Ovary (tissue), 9 donors: Measurements from ENCODE around the gene BTBD8. TPM values are rescaled to one million over a fixed set of nuclear protein-coding genes. Genes with fewer than 3 reads are reported as not detected.

Source experiments
- DNase-seq, 5 donors: peaks; one replicate each; pipeline ENCODE4 v3.0.0-alpha.2; 2019 to 2020
- H3K27ac ChIP-seq, 2 donors: fragments of 200-600 bp; one replicate each; pipeline versions ENCODE4 v1.5.1 to v1.8.0; 2019 to 2022
- H3K27me3 ChIP-seq: fragments of 200-600 bp; one replicate; pipeline ENCODE4 v1.8.0; 2022
- H3K36me3 ChIP-seq: fragments of 200-600 bp; sonication (generic); one replicate; pipeline ENCODE4 v1.5.1; 2019
- H3K4me1 ChIP-seq: one replicate; pipeline ENCODE4 v1.8.1; 2013; ENCODE audit warnings: mild to moderate bottlenecking, moderate library complexity; ENCODE audit not compliant: insufficient read depth
- H3K4me3 ChIP-seq: fragments of 200-600 bp; sonication (generic); one replicate; pipeline ENCODE4 v1.5.1; 2017
- H3K9me3 ChIP-seq, 2 donors: fragments of 200-600 bp in 1 of 2; sonication (generic) in 1 of 2; one replicate each; pipeline versions ENCODE4 v1.5.1 to v1.8.1; 2013 to 2019; ENCODE audit warnings: mild to moderate bottlenecking in 1 of 2, moderate library complexity in 1 of 2
- CTCF ChIP-seq, 3 donors: fragments of 450-650 bp in 2 of 3; fragments of 200-600 bp in 1 of 3; IDR thresholded peaks; one replicate each; pipeline versions ENCODE4 v1.5.1 to v1.8.0; 2016 to 2022; ENCODE audit warnings: antibody characterized with exemption in 3 of 3, mild to moderate bottlenecking in 1 of 3
- EP300 ChIP-seq: sonication (generic); formaldehyde crosslinking; IDR thresholded peaks from one replicate; pipeline ENCODE4 v1.6.1; 2017; ENCODE audit warnings: antibody characterized with exemption
- POLR2A ChIP-seq: fragments of 450-650 bp; IDR thresholded peaks from one replicate; pipeline ENCODE4 v1.6.1; 2017; ENCODE audit warnings: antibody characterized with exemption, mild to moderate bottlenecking, moderate library complexity
- WGBS, 3 donors: extraction: QIAGEN DNeasy Blood & Tissue Kit in 1 of 3; methylation state at CpG; one replicate each; pipeline versions ENCODE4 v1.1.5 to v1.1.7; 2013 to 2017; 5-methylcytosine and 5-hydroxymethylcytosine counted together
- intact Hi-C, 4 donors: fragments of 100-400 bp; cut with DNase I; formaldehyde crosslinking; loops; one replicate each; pipeline versions ENCODE4 v1.11.0 to v1.15.1; 2022 to 2023
- polyA plus RNA-seq, 2 donors: library from polyadenylated mRNA; stranded (reverse); fragments of 200-250 nt in 1 of 2; fragments of 350-450 nt in 1 of 2; fragmentation: Illumina TruSeq in 1 of 2; extraction: RNeasy Lipid Tissue Mini Kit (QIAGEN cat#74804) in 1 of 2; gene quantifications; one replicate each; pipeline ENCODE4 v1.2.3, GENCODE V29; 2013 to 2014
- total RNA-seq, 7 donors: library from RNA; depleted of rRNA in 2 of 7; stranded (reverse); fragments of >200 nt in 2 of 7; fragmentation: NEBNext Ultra II Directional in 3 of 7; extraction: Animal tissue kit (Norgen Biotek cat#: 25700) in 3 of 7; gene quantifications; one replicate each; pipeline versions ENCODE4 v1.1.0 to v1.2.4, GENCODE V29; 2016 to 2023
- donor health status: DM: no; HTN: no; CAD: no; lungs with moderate emphysema.
- donor health status: DM: no; HTN: no; CAD: no.
- donor health status: Bipolar disorder and iron deficiency.
- donor health status: DM: yes; HTN: yes; CAD: no.
- donor health status: DM: no; HTN: no; CAD: no.
- donor health status: DM: yes; HTN: yes; CAD: no.

Gene BTBD8
- total and polyA plus RNA-seq, 9 donors, result 2.0 to 7.7 (median 4.7) TPM

DNA sequence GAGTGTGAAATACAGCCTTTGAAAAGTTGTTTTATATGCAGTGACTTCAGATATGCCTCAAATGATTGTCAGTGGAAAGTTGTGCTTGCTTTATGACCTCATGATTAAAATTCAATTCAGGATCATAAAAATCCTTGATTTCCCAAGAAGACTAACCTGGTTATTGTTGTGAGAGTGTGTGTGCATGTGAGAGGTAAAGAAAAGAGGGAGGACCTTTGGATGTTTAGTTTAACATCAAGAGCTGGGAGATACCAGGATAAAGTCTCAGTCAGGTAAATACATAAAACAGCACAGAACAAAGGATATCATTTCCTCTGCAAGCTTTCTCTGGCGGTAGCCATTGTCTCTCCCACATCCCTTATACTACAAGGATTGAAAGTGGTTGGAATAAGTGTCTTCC lies 14.4 kb downstream of the BTBD8 start:
- TF ChIP-seq CTCF (IDR thresholded peaks at IDR 0.05) (no peak), POLR2A (no peak), EP300 (no peak)
- Histone ChIP-seq H3K4me1 (no peaks in the 10 kb centered on the region), H3K9me3 (no peaks in the 10 kb centered on the region), H3K27me3 (no peaks in the 10 kb centered on the region), H3K36me3 (no peaks in the 10 kb centered on the region), H3K27ac (no peak overlapping the region), H3K4me3 (no peak overlapping the region)
- WGBS, 3 donors, result 88 to 96% (median 92%) methylated on average over 1 of the region's 1 CpG
- no peak for DNase-seq
- intact Hi-C loops, result no loop called here

GRCh38 chr1:92095874-92096273 lies 15.7 kb downstream of the BTBD8 start:
- no peak for TF ChIP-seq CTCF (IDR thresholded peaks at IDR 0.05)
- TF ChIP-seq EP300, result no peak
- TF ChIP-seq POLR2A, result no peak
- no peaks in the 10 kb centered on the region for H3K27me3 ChIP-seq
- intact Hi-C loops, result no loop called here
- no peak for DNase-seq
- no peak overlapping the region for H3K27ac ChIP-seq
- no peaks in the 10 kb centered on the region for H3K36me3 ChIP-seq
- WGBS, 3 donors, result 97 to 98% (median 97%) methylated on average over 5 of the region's 5 CpGs
- no peak overlapping the region for H3K4me3 ChIP-seq
- H3K4me1 ChIP-seq, result no peaks in the 10 kb centered on the region
- no peaks in the 10 kb centered on the region for H3K9me3 ChIP-seq

GRCh38 chr1:92096317-92096716 lies 16.2 kb downstream of the BTBD8 start:
- no peak for DNase-seq
- H3K4me3 ChIP-seq, result no peak overlapping the region
- intact Hi-C loops, result no loop called here
- no peaks in the 10 kb centered on the region for H3K36me3 ChIP-seq
- H3K27me3 ChIP-seq, result no peaks in the 10 kb centered on the region
- no peak overlapping the region for H3K27ac ChIP-seq
- no peaks in the 10 kb centered on the region for H3K4me1 ChIP-seq
- H3K9me3 ChIP-seq, result no peaks in the 10 kb centered on the region
- no peak for TF ChIP-seq POLR2A
- TF ChIP-seq EP300, result no peak
- no peak for TF ChIP-seq CTCF (IDR thresholded peaks at IDR 0.05)

- TF ChIP-seq POLR2A, result no peak
- no peak for TF ChIP-seq CTCF (IDR thresholded peaks at IDR 0.05)
- TF ChIP-seq EP300, result no peak
- no peaks in the 10 kb centered on the region for H3K36me3 ChIP-seq
- H3K4me3 ChIP-seq, result no peak overlapping the region
- 80 to 81% (median 81%) methylated on average over 3 of the region's 3 CpGs for WGBS, 3 donors
- H3K9me3 ChIP-seq, result no peaks in the 10 kb centered on the region
- intact Hi-C loops, result no loop called here
- DNase-seq, result no peak
- no peaks in the 10 kb centered on the region for H3K27me3 ChIP-seq
- H3K27ac ChIP-seq, result no peak overlapping the region
- no peaks in the 10 kb centered on the region for H3K4me1 ChIP-seq
Measured at GRCh38 chr1:92105546-92106081, 25.5 kb downstream of the BTBD8 start.

- Histone ChIP-seq H3K4me3 (no peak overlapping the region), H3K27ac (no peak overlapping the region), H3K27me3 (no peaks in the 10 kb centered on the region), H3K36me3 (no peaks in the 10 kb centered on the region), H3K9me3 (no peaks in the 10 kb centered on the region), H3K4me1 (no peaks in the 10 kb centered on the region)
- no peak for DNase-seq
- intact Hi-C loops, result no loop called here
- TF ChIP-seq POLR2A (no peak), CTCF (IDR thresholded peaks at IDR 0.05) (no peak), EP300 (no peak)
- WGBS, 3 donors, result 18 to 38% (median 25%) methylated on average over 2 of the region's 2 CpGs
Measured at GRCh38 chr1:92108631-92109030, 28.5 kb downstream of the BTBD8 start.
